Upper lobe of left lung (tissue), 4 donors: ENCODE data around the gene PDE4D.

Experiments used
- EP300 ChIP-seq, 4 donors: sonication (generic); formaldehyde crosslinking; IDR thresholded peaks; one replicate each; pipeline ENCODE4 v1.5.1; 2017; ENCODE audit warnings: antibody characterized with exemption in 4 of 4, control low read depth in 2 of 4
- POLR2A ChIP-seq, 4 donors: fragments of 450-650 bp; IDR thresholded peaks; one replicate each; pipeline ENCODE4 v1.5.1; 2016 to 2017; ENCODE audit warnings: antibody characterized with exemption in 4 of 4, mild to moderate bottlenecking in 2 of 4
- POLR2AphosphoS5 ChIP-seq, 2 donors: sonication (generic); formaldehyde crosslinking; IDR thresholded peaks; one replicate each; pipeline ENCODE4 v1.5.1; 2017; ENCODE audit warnings: antibody characterized with exemption in 2 of 2
- TF ChIP-seq, protein P1 (sequence below), 6 experiments: fragments of 450-650 bp in 4 of 6; fragments of 200-600 bp in 2 of 6; sonication (generic) in 2 of 6; IDR thresholded peaks; one replicate each; pipeline ENCODE4 v1.5.1; 2016 to 2019; ENCODE audit warnings: antibody characterized with exemption in 6 of 6

- TF ChIP-seq EP300 (IDR thresholded peaks at IDR 0.05) (no peak), POLR2AphosphoS5 (IDR thresholded peaks at IDR 0.05) (no peak), POLR2A (IDR thresholded peaks at IDR 0.05) (no peak)
- TF ChIP-seq, protein P1, sequence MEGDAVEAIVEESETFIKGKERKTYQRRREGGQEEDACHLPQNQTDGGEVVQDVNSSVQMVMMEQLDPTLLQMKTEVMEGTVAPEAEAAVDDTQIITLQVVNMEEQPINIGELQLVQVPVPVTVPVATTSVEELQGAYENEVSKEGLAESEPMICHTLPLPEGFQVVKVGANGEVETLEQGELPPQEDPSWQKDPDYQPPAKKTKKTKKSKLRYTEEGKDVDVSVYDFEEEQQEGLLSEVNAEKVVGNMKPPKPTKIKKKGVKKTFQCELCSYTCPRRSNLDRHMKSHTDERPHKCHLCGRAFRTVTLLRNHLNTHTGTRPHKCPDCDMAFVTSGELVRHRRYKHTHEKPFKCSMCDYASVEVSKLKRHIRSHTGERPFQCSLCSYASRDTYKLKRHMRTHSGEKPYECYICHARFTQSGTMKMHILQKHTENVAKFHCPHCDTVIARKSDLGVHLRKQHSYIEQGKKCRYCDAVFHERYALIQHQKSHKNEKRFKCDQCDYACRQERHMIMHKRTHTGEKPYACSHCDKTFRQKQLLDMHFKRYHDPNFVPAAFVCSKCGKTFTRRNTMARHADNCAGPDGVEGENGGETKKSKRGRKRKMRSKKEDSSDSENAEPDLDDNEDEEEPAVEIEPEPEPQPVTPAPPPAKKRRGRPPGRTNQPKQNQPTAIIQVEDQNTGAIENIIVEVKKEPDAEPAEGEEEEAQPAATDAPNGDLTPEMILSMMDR (IDR thresholded peaks at IDR 0.05) = no peak
Observed at GRCh38 chr5:59555596-59555995, 337.9 kb downstream of the PDE4D start.
